Stromal cell of bone marrow (primary cell): ENCODE results near the gene CD37.

Experiments used
- DNase-seq: peaks from one replicate; pipeline ENCODE4 v3.0.0-alpha.2; 2012; ENCODE audit warnings: low read depth

The CD37 gene

DNA sequence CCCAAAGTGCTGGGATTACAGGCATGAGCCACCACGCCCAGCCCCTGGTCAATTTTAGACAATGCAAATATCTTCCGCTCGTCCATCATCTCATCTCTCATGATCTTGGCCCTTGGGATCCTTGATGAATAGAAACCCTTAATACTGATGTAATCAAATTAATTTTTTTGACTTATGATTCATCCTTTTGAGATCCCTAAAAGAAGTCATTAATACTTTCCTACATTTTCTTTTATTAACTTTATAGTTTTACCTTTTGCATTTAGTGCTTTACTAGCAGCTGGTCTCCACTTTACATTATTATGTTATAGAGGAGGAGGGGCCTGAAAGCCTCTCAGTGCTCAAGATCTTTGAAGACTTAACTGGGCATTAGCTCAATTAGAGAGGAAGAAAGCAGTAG is 45.2 kb downstream of the CD37 start:
- no peak for DNase-seq

DNA sequence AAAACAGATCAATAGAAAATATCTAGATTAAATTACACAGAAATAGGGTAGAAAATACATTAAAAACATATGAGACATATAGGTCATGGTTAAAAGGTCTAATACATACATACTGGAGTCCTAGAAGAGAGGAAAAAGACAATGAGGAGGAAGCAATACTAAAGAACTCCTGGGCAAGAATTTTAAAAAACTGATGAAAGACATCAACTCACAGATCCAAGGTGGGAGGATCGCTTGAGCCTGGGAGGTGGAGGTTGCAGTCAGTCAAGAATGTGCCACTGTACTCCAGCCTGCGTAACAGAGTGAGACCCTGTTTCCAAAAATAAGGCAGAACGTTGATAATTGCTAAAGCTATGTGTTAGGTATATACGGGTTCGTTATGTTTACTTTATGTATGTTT is 47.4 kb downstream of the CD37 start:
- no peak for DNase-seq

DNA sequence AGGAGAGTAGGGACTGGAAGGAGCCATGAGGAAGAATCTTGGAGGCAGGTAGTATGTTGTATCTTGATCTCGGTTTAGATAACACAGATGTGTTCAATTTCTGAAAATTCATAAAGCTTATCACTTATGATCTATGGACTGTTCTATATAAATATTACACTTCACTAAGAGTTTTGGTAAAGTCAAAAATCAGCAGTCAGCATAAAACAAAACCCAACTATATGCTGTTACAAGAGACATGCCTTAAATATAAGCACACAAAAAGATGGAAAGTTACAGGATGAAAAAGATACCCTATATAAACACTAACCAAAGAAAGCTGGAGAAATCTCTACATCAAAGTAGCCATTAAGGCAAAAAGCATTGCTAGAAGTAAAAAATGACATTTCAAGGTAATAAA is 48.4 kb downstream of the CD37 start:
- no peak for DNase-seq

DNA sequence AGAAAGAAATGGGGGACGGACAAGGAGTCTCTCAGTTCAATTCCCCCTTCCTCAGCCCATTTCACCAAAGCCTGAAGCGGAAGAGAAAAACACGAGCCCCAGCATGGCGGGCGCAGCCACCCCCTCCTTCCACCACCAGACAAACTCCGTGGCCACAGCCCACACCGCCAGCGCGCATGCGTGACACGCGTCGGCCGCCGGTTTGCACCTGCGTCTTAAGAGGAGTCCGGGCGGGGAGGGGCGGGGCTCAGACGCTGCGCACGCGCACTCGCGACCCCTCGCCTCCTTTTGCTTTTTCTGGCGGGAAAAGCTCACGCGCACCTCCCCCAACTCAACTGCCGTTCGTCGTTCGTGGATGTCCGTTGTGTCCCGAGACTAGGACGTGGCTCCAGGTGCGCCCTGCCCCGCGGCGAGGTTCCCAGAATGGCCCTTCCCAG is 52.7 kb downstream of the CD37 start, which contains the start of gene KASH5:
Gene KASH5 (plus strand): TSS at position 314 of the 437 bp plus-strand sequence. CDS start 2,635 bp downstream, outside the sequence.
- DNase-seq: peak; percentile 4

DNA sequence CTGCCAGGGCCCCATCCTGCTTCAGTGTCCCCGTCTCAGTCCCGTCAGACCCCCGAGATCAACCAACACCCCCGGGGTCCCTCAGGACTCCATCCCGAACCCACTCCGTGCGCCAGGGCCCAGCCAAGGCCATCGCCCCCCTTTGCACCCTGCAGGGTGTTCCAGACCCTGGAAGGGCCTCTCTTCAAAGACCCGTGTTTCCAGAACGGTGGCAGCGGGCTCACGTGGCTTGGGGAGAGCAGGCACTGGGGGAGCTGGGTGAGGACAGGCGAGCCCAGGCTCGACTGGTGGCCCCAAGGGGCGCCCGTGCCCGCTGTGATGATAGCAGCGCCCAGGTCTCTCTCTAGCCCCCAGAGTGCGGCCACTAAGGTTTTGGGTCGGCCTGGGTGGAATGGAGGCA is 54.2 kb downstream of the CD37 start:
- no peak for DNase-seq
